OCI-LY1 (cell line): ENCODE data around the gene VIPR2.

ENCODE experiments used
- H2AFZ ChIP-seq: fragments of 200-600 bp; sonication (generic), shearing (Covaris generic); 2 replicates; pipeline ENCODE4 v1.6.0; 2014; ENCODE audit warnings: antibody characterized with exemption, mild to moderate bottlenecking, low read length
- H3F3A ChIP-seq: fragments of 200-600 bp; sonication (generic), shearing (Covaris generic); 2 replicates; pipeline ENCODE4 v1.6.0; 2014; ENCODE audit warnings: mild to moderate bottlenecking, antibody characterized with exemption, low read length, moderate library complexity; ENCODE audit not compliant: insufficient read depth
- H3K27ac ChIP-seq: fragments of 200-600 bp; sonication (generic); 2 replicates; pipeline ENCODE4 v1.5.1; 2014; ENCODE audit warnings: low read length, mixed run types, mild to moderate bottlenecking, low read depth; ENCODE audit not compliant: poor library complexity, severe bottlenecking
- H3K27me3 ChIP-seq: fragments of 200-600 bp; sonication (generic); 2 replicates; pipeline ENCODE4 v1.6.0; 2014; ENCODE audit warnings: antibody characterized with exemption, mild to moderate bottlenecking, low read length, moderate library complexity; ENCODE audit not compliant: insufficient read depth
- H3K36me3 ChIP-seq: fragments of 200-600 bp; sonication (generic); 2 replicates; pipeline ENCODE4 v1.6.1; 2014; ENCODE audit warnings: mild to moderate bottlenecking, antibody characterized with exemption, low read length, moderate library complexity, mixed read lengths; ENCODE audit not compliant: insufficient read depth
- H3K4me1 ChIP-seq: fragments of 200-600 bp; sonication (generic); 2 replicates; pipeline ENCODE4 v1.5.1; 2014; ENCODE audit warnings: mild to moderate bottlenecking, low read length, moderate library complexity; ENCODE audit not compliant: insufficient read depth, severe bottlenecking
- H3K4me2 ChIP-seq: fragments of 200-600 bp; sonication (generic), shearing (Covaris generic); 2 replicates; pipeline ENCODE4 v1.6.1; 2014; ENCODE audit warnings: low read length
- H3K4me3 ChIP-seq: fragments of 200-600 bp; sonication (generic); 2 replicates; pipeline ENCODE4 v1.5.1; 2014; ENCODE audit warnings: low read length, low read depth, mild to moderate bottlenecking, mixed read lengths; ENCODE audit not compliant: poor library complexity, severe bottlenecking
- H3K79me2 ChIP-seq: fragments of 200-600 bp; shearing (Covaris generic); 2 replicates; pipeline ENCODE4 v1.6.1; 2016; ENCODE audit warnings: mixed run types, low read length, mixed read lengths; ENCODE audit not compliant: insufficient read depth
- H3K9ac ChIP-seq: fragments of 200-600 bp; sonication (generic), shearing (Covaris generic); 2 replicates; pipeline ENCODE4 v1.6.1; 2014; ENCODE audit warnings: mild to moderate bottlenecking, low read length, mixed read lengths
- H3K9me2 ChIP-seq: fragments of 200-600 bp; sonication (generic), shearing (Covaris generic); 2 replicates; pipeline ENCODE4 v1.6.1; 2014; ENCODE audit warnings: low read depth, mild to moderate bottlenecking, low read length, mixed read lengths
- H3K9me3 ChIP-seq: fragments of 200-600 bp; shearing (Covaris generic); 2 replicates; pipeline ENCODE4 v1.6.1; 2014; ENCODE audit warnings: low read length, mixed read lengths
- H4K20me1 ChIP-seq: fragments of 200-600 bp; sonication (generic), shearing (Covaris generic); 2 replicates; pipeline ENCODE4 v1.6.0; 2016; ENCODE audit warnings: mild to moderate bottlenecking, low read length; ENCODE audit not compliant: insufficient read depth
- CTCF ChIP-seq: fragments of 200-600 bp; sonication (generic), shearing (Covaris generic); IDR thresholded peaks from 2 replicates; pipeline ENCODE4 v1.5.1; 2017; ENCODE audit warnings: mild to moderate bottlenecking, antibody characterized with exemption, low read length, moderate library complexity, mixed read lengths
- EZH2 ChIP-seq: fragments of 200-600 bp; sonication (generic), shearing (Covaris generic); IDR thresholded peaks from 2 replicates; pipeline ENCODE4 v1.8.0; 2017; ENCODE audit warnings: borderline replicate concordance, mixed run types, mild to moderate bottlenecking, antibody characterized with exemption, low read length, moderate library complexity, mixed read lengths

Gene VIPR2

GRCh38 chr7:159097661-159098423 lies 46.8 kb downstream of the VIPR2 start:
- H2AFZ ChIP-seq, result no peak overlapping the region
- TF ChIP-seq CTCF, result no peak
- no peaks in the 10 kb centered on the region for H3K79me2 ChIP-seq
- H3K4me3 ChIP-seq, result no peak overlapping the region
- H3F3A ChIP-seq, result no peaks in the 10 kb centered on the region
- H3K4me2 ChIP-seq, result no peak overlapping the region
- no peaks in the 10 kb centered on the region for H3K4me1 ChIP-seq
- H3K27ac ChIP-seq, result no peak overlapping the region
- H3K27me3 ChIP-seq, result peaks cover 7% of the 10 kb centered on the region; the same call in 1 of the 2 replicates
- H4K20me1 ChIP-seq, result no peaks in the 10 kb centered on the region
- H3K9ac ChIP-seq, result no peak overlapping the region
- H3K36me3 ChIP-seq, result no peaks in the 10 kb centered on the region
- H3K9me3 ChIP-seq, result no peaks in the 10 kb centered on the region
- H3K9me2 ChIP-seq, result no peaks in the 10 kb centered on the region

- H3K36me3 ChIP-seq, result no peaks in the 10 kb centered on the region
These were observed 47.7 kb downstream of the VIPR2 start for GRCh38 chr7:159096736-159097581.

GRCh38 chr7:159095979-159096411 lies 48.7 kb downstream of the VIPR2 start:
- no peak overlapping the region for H3K9ac ChIP-seq
- H3K4me1 ChIP-seq, result no peaks in the 10 kb centered on the region
- no peaks in the 10 kb centered on the region for H3K9me2 ChIP-seq
- no peak overlapping the region for H2AFZ ChIP-seq
- H3K4me2 ChIP-seq, result no peak overlapping the region
- H4K20me1 ChIP-seq, result no peaks in the 10 kb centered on the region
- H3F3A ChIP-seq, result no peaks in the 10 kb centered on the region
- no peak overlapping the region for H3K27ac ChIP-seq
- H3K27me3 ChIP-seq, result peaks cover 7% of the 10 kb centered on the region; the same call in 1 of the 2 replicates
- H3K4me3 ChIP-seq, result no peak overlapping the region
- H3K36me3 ChIP-seq, result no peaks in the 10 kb centered on the region
- H3K79me2 ChIP-seq, result no peaks in the 10 kb centered on the region
- H3K9me3 ChIP-seq, result no peaks in the 10 kb centered on the region
- TF ChIP-seq CTCF, result no peak
- no peak for TF ChIP-seq EZH2

More at GRCh38 chr7:159096736-159097581, 47.7 kb downstream of the VIPR2 start:
- Histone ChIP-seq H3K9me3 (no peaks in the 10 kb centered on the region), H2AFZ (no peak overlapping the region), H3K9me2 (no peaks in the 10 kb centered on the region), H3K9ac (no peak overlapping the region), H3K4me1 (no peaks in the 10 kb centered on the region), H3K27ac (no peak overlapping the region), H3K4me2 (no peak overlapping the region), H3K27me3 (peaks cover 7% of the 10 kb centered on the region; the same call in 1 of the 2 replicates), H4K20me1 (no peaks in the 10 kb centered on the region), H3K4me3 (no peak overlapping the region), H3K79me2 (no peaks in the 10 kb centered on the region), H3F3A (no peaks in the 10 kb centered on the region)
- TF ChIP-seq EZH2, result no peak
- TF ChIP-seq CTCF, result no peak
